GM13976 (cell line): ENCODE measurements around the gene REXO5.
A peak's percentile ranks its signal among the peaks of the same experiment; 100 is the strongest.

Source experiments
- DNase-seq: peaks from one replicate; pipeline ENCODE4 v3.0.0; 2012; ENCODE audit warnings: low spot score
- CTCF ChIP-seq: IDR thresholded peaks from 2 replicates; pipeline ENCODE4 v1.5.1; 2012; ENCODE audit warnings: borderline replicate concordance, mild to moderate bottlenecking; ENCODE audit not compliant: insufficient read depth; ENCODE audit errors: extremely low read depth, missing control alignments, control extremely low read depth
- in situ Hi-C: fragments of 300-500 bp; cut with MboI; formaldehyde crosslinking; loops from one replicate; pipeline ENCODE4 v1.12.0; 2022; ENCODE audit warnings: low sequenced_read_pairs, mixed read lengths, inconsistent platforms; ENCODE audit not compliant: unreplicated experiment

Gene REXO5

GRCh38 chr16:20873331-20873730 lies 67.0 kb downstream of the REXO5 start:
- in situ Hi-C loops = no loop called here
- TF ChIP-seq CTCF = no peak
- DNase-seq = no peak

GRCh38 chr16:20874088-20874581 lies 67.8 kb downstream of the REXO5 start:
- no peak for TF ChIP-seq CTCF
- in situ Hi-C loops = no loop called here
- DNase-seq = no peak

GRCh38 chr16:20875355-20875650 lies 69.0 kb downstream of the REXO5 start:
- in situ Hi-C loops = no loop called here
- no peak for DNase-seq
- no peak for TF ChIP-seq CTCF

GRCh38 chr16:20878682-20879147 lies 72.4 kb downstream of the REXO5 start:
- in situ Hi-C loops = no loop called here
- no peak for DNase-seq
- TF ChIP-seq CTCF = no peak

- peak; percentile 38 for DNase-seq
- in situ Hi-C loops = no loop called here
These were observed 73.1 kb downstream of the REXO5 start for GRCh38 chr16:20879175-20880040.

GRCh38 chr16:20880867-20881502 lies 74.7 kb downstream of the REXO5 start:
- TF ChIP-seq CTCF = no peak
- no peak for DNase-seq
- in situ Hi-C loops = no loop called here

More at GRCh38 chr16:20879175-20880040, 73.1 kb downstream of the REXO5 start:
- TF ChIP-seq CTCF = no peak

GRCh38 chr16:20881503-20881878 lies 75.2 kb downstream of the REXO5 start:
- in situ Hi-C loops = no loop called here
- no peak for TF ChIP-seq CTCF
- no peak for DNase-seq
